ENCODE results near the gene TYROBP.
"Not testable (repeated sequence)": the region's sequence is repeated elsewhere in the genome, so short reads cannot be mapped to it uniquely, and the experiment has no call there.

TYROBP gene

GRCh38 chr19:35899547-35900214 lies 8.4 kb downstream of the TYROBP start:
- peak; percentile 96 for DNase-seq (ENCODE audit: low spot score)

GRCh38 chr19:35898499-35898809 lies 9.6 kb downstream of the TYROBP start:
- no peak for DNase-seq (ENCODE audit: low spot score)

GRCh38 chr19:35897706-35898451 lies 10.2 kb downstream of the TYROBP start:
- no peak for DNase-seq (ENCODE audit: low spot score)

- no peak for DNase-seq (ENCODE audit: low spot score)
These were observed 11.5 kb downstream of the TYROBP start for GRCh38 chr19:35896643-35897040.

- peak; percentile 16 for DNase-seq (ENCODE audit: low spot score)
These were observed 12.0 kb downstream of the TYROBP start for GRCh38 chr19:35895911-35896642.

- DNase-seq (ENCODE audit: low spot score) = no peak
These were observed 13.8 kb downstream of the TYROBP start for GRCh38 chr19:35894342-35894741.

GRCh38 chr19:35891819-35892218 lies 16.3 kb downstream of the TYROBP start:
- DNase-seq (ENCODE audit: low spot score) = not testable (repeated sequence)

- DNase-seq (ENCODE audit: low spot score) = no peak
These were observed 17.9 kb downstream of the TYROBP start for GRCh38 chr19:35890113-35890650.

GRCh38 chr19:35889370-35890112 lies 18.6 kb downstream of the TYROBP start:
- DNase-seq (ENCODE audit: low spot score) = no peak

GRCh38 chr19:35888398-35888797 lies 19.7 kb downstream of the TYROBP start:
- no peak for DNase-seq (ENCODE audit: low spot score)

- no peak for DNase-seq (ENCODE audit: low spot score)
These were observed 20.9 kb downstream of the TYROBP start for GRCh38 chr19:35887197-35887596.

GRCh38 chr19:35885904-35886303 lies 22.2 kb downstream of the TYROBP start:
- DNase-seq (ENCODE audit: low spot score) = no peak

GRCh38 chr19:35885225-35885738 lies 22.8 kb downstream of the TYROBP start:
- no peak for DNase-seq (ENCODE audit: low spot score)

- no peak for DNase-seq (ENCODE audit: low spot score)
These were observed 24.2 kb downstream of the TYROBP start for GRCh38 chr19:35883882-35884281.

- DNase-seq (ENCODE audit: low spot score) = peak; percentile 66
These were observed 25.8 kb downstream of the TYROBP start for GRCh38 chr19:35882114-35882832.

- peak; percentile 86 for DNase-seq (ENCODE audit: low spot score)
These were observed 28.3 kb downstream of the TYROBP start for GRCh38 chr19:35879770-35880317.

GRCh38 chr19:35879068-35879467 lies 29.0 kb downstream of the TYROBP start:
- DNase-seq (ENCODE audit: low spot score) = no peak

GRCh38 chr19:35874392-35874930 lies 33.6 kb downstream of the TYROBP start:
- no peak for DNase-seq (ENCODE audit: low spot score)

GRCh38 chr19:35872180-35872579 lies 35.9 kb downstream of the TYROBP start:
- DNase-seq (ENCODE audit: low spot score) = no peak

- no peak for DNase-seq (ENCODE audit: low spot score)
These were observed 36.5 kb downstream of the TYROBP start for GRCh38 chr19:35871611-35872010.

GRCh38 chr19:35870798-35871197 lies 37.3 kb downstream of the TYROBP start:
- DNase-seq (ENCODE audit: low spot score) = no peak
